ENCODE data around the gene UBE2D2. TPM values are rescaled to one million over a fixed set of nuclear protein-coding genes. Genes with fewer than 3 reads are reported as not detected.

Gene UBE2D2
- total and polyA plus RNA-seq, 2 of the 4 experiments (the other 2 are of a cell fraction): 26.9 to 35.7 TPM

DNA sequence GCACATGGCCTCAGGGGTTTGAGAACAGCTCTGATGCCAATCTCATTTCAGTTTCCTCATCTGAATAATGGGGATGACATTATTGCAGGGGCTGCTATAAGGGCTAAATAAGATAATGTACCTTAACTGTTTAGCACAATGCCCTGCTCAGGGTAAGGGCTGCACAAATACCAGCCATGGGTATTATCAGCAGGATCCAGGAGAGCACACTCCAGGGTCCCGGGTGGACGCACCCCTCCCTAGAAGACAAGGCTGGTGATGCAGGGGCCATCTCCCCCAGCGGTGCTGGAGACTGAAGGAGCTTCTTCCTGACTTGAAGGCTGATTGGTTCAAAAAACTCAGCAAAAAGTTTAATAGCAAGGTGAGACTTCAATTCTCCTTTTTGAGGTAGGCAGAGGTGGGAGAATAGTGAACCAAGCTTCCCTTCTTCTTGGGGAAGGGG, 84.3 kb downstream of the UBE2D2 start:
- no peak overlapping the region for H3K4ac ChIP-seq (ENCODE audit: low read depth, low read length)
- no peak overlapping the region for H3K4me3 ChIP-seq (ENCODE audit: insufficient read depth, low read depth, low read length)
- H3K9me1 ChIP-seq (ENCODE audit: insufficient read depth, low read length): no peaks in the 10 kb centered on the region
- intact Hi-C loops (cut with micrococcal nuclease): no loop called here
- H2BK20ac ChIP-seq (ENCODE audit: low read depth, low read length): no peak overlapping the region
- BruUV-seq (replicated peaks): no TSS peak
- ChIA-PET CTCF (interaction anchor here (1.3 kb wide), 1 partner anchor 121 kb away, joined by 3 read pairs; no protein-coding TSS in a partner anchor), POLR2A (ENCODE audit: unreplicated experiment) (no interaction called here)
- 0 out of 2 replicates have a peak overlapping the region, but pooled peaks have one; percentile 40 for H2AK5ac ChIP-seq (ENCODE audit: low read depth, low read length)
- no peak overlapping the region for H3K56ac ChIP-seq (ENCODE audit: extremely low read depth, insufficient read depth, low read length)
- H3K27ac ChIP-seq (ENCODE audit: insufficient read depth, low read length): no peak overlapping the region
- no peak overlapping the region for H4K91ac ChIP-seq (ENCODE audit: insufficient read depth, low read depth, low read length)
- H3K14ac ChIP-seq (replicated peaks; ENCODE audit: low read depth, low read length): no peak overlapping the region
- H2AFZ ChIP-seq (replicated peaks; ENCODE audit: low read length, poor library complexity): no peak overlapping the region
- H3K23ac ChIP-seq (ENCODE audit: low read depth, low read length): no peak overlapping the region
- DNase-seq (no peak), ATAC-seq (ENCODE audit: low read depth) (no peak)
- no peak overlapping the region for H2BK120ac ChIP-seq (ENCODE audit: low read depth, low read length)
- TF ChIP-seq RCOR1 (IDR thresholded peaks at IDR 0.05; ENCODE audit: insufficient replicate concordance, low read length) (no peak), MAZ (IDR thresholded peaks at IDR 0.05; ENCODE audit: borderline replicate concordance, low read depth, low read length) (no peak), FOS (IDR thresholded peaks at IDR 0.05; ENCODE audit: low read depth, low read length) (no peak), MXI1 (IDR thresholded peaks at IDR 0.05; ENCODE audit: borderline replicate concordance, low read depth, low read length) (no peak), POLR2A (IDR thresholded peaks at IDR 0.05; ENCODE audit: low read depth, low read length) (no peak)
- no peaks in the 10 kb centered on the region; the same call in none of the 2 replicates for H3K4me1 ChIP-seq (ENCODE audit: control insufficient read depth, insufficient read depth, low read length)
- H3K9ac ChIP-seq (ENCODE audit: low read depth, low read length): no peak overlapping the region
- no peak overlapping the region for H3K4me2 ChIP-seq (ENCODE audit: low read depth, low read length)
- WGBS, 2 experiments (ENCODE audit: extremely low coverage in 2 of 2, insufficient read length in 1 of 2): no CpG with 5 or more reads among the region's 3 CpGs
- no peak overlapping the region for H2AK9ac ChIP-seq (replicated peaks; ENCODE audit: low read depth, low read length, poor library complexity)
- no peaks in the 10 kb centered on the region for H4K20me1 ChIP-seq (ENCODE audit: insufficient read depth, low read length)
- no peak overlapping the region for H3K18ac ChIP-seq (ENCODE audit: low read depth, low read length)
- H4K8ac ChIP-seq (ENCODE audit: low read depth in 2 of 2, low read length in 2 of 2): no peak overlapping the region
- peaks cover 5 to 8% of the 10 kb centered on the region in 2 experiments; a peak in 2 of 4 replicates for H3K79me1 ChIP-seq (ENCODE audit: low read depth in 1 of 2, low read length in 2 of 2)
- no peaks in the 10 kb centered on the region for H3K36me3 ChIP-seq (ENCODE audit: control insufficient read depth, insufficient read depth, low read length)
- peaks cover 4% of the 10 kb centered on the region; the same call in 1 of the 2 replicates for H3K27me3 ChIP-seq (ENCODE audit: control insufficient read depth, insufficient read depth, low read length)
- H3K9me3 ChIP-seq (ENCODE audit: control insufficient read depth, insufficient read depth, low read length): no peaks in the 10 kb centered on the region
- in situ Hi-C loops (cut with MboI; ENCODE audit: low sequenced_read_pairs): loop anchor here (25.0 kb wide), 1 partner anchor 467 kb away; the partner anchor contains the start of gene PURA
- no peak overlapping the region for H4K5ac ChIP-seq (ENCODE audit: low read depth, low read length)
- no peak overlapping the region for H2BK5ac ChIP-seq (ENCODE audit: low read depth, low read length, poor library complexity, severe bottlenecking)
- no peak overlapping the region for H2BK15ac ChIP-seq (ENCODE audit: low read depth, low read length)
- dilution Hi-C loops (cut with HindIII; ENCODE audit: low sequenced_read_pairs, unreplicated experiment): loop anchor here (25.0 kb wide), 1 partner anchor 117 kb away; no protein-coding TSS in a partner anchor
